ENCODE data around the gene ZNF410.

Gene ZNF410

DNA sequence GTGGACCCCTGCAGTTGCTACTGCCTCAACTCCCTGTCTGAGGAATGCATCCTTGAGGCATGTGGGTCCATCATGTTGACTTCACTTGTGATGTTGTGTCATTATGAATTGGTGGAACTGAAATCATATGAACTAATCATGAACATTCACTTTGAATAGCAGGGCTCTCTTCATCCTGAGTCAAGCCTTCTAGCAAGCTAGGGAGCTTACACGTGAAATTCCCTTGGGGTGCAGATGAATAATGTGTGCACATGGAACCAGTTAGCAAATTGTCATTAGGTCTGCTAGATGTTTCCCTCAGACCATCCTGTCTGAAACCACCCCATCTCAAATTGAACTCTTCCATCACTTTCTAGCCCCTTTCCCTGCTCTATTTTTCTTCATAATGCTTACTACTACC is 67.1 kb downstream of the ZNF410 start:
- no peak for DNase-seq (ENCODE audit: low read depth)

DNA sequence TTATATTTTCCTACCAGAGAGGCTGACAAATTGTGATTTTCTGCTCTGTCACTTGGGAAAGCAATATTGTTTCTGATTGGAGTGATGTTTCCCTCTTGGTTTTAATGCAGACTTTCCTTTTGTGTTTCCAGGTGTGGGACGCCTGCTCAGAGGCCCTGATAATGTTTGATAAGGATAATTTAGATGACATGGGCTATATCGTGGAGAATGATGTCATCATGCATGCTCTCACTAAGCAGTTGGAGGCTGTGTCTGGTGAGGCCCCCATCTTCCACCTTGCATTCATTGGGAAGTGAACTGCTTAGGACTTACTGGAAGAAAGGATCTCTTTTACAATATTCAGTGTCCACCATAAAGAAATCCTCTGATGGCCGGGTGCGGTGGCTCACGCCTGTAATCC is 69.0 kb downstream of the ZNF410 start:
- no peak for DNase-seq (ENCODE audit: low read depth)

- DNase-seq (ENCODE audit: low read depth), result no peak
Observed at GRCh38 chr14:73958591-73958990, 71.9 kb downstream of the ZNF410 start.

- no peak for DNase-seq (ENCODE audit: low read depth)
Observed at GRCh38 chr14:73961192-73961591, 74.5 kb downstream of the ZNF410 start.

GRCh38 chr14:73965216-73965615 is 78.6 kb downstream of the ZNF410 start:
- DNase-seq (ENCODE audit: low read depth), result no peak

GRCh38 chr14:73968885-73969284 is 82.2 kb downstream of the ZNF410 start:
- no peak for DNase-seq (ENCODE audit: low read depth)

DNA sequence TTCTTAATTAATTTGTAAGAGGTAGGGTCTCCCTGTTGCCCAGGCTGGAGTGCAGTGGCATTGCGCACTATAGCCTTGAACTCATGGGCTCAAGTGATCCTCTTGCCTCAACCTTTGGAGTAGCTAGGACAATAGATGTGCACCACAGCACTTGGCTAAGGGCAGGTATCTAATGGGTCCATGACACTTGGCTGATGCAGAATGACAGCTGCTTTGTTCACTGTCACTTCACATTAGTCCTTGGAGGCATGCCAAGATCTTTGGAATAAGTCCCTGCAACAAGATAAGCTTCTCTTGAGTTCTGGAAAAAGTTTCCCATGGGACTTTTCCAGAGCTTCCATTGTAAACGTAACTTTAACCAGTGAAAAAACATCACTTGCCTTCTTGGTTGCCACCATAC is 86.8 kb downstream of the ZNF410 start:
- no peak for DNase-seq (ENCODE audit: low read depth)

GRCh38 chr14:73976125-73976524 is 89.5 kb downstream of the ZNF410 start:
- DNase-seq (ENCODE audit: low read depth), result no peak

- DNase-seq (ENCODE audit: low read depth), result no peak
Observed at GRCh38 chr14:73977896-73978295, 91.2 kb downstream of the ZNF410 start.
